HG03097 (cell line): ENCODE results near the gene CLEC4G.
"Not testable (repeated sequence)": the region's sequence is repeated elsewhere in the genome, so short reads cannot be mapped to it uniquely, and the experiment has no call there.

ENCODE experiments used
- ATAC-seq: cut with Tn5 transposase; IDR thresholded peaks from one replicate; pipeline ENCODE4 v1.9.1; 2021; ENCODE audit not compliant: unreplicated experiment, low FRiP score

Gene CLEC4G

DNA sequence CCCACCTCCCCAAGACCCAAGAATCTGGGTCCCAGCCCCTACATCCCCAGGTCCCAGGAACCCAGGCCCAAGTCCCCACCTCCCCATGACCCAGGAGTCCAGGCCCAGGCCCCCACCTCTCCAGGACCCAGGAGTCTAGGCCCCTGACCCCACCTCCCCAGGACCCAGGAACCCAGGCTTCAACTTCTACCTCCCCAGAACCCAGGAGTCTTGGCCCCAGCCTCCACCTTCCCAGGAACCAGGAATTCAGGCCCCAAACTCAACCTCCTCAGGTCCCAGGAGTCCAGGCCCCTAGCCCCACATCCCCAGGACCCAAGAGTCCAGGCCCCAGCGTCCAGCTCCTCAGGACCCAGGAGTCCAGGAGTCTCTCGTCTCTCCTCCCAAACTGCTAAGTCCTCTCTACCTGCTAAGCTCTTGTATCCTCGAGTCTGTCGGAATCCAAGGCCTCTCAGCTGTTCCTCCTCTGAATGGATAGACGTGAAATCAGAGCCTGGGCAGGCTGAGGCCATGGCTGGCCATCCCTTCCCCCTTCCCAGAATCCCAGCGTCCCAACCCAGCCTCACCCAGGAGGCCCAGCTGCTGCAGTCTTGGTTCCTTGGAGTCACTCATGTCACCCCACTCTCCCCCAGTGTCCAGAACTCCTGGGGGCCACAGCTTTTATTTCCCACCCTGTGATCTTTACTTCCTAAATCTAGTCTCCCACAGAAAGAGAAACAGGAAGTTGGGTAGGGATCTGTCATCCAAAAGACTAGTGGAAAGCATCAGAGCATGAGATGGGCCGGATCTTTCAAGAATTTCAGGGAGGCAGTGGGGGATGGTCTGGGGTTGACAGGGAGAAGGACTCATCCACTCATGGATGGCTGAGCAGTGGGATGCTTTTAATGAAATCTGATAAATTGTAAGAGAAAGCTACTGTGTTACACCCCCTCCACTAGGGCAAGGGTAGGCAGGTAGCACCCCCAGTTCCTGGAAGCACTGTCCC, 15.3 kb upstream of the CLEC4G start, which contains the start of gene CD209:
Gene CD209, minus strand, starts transcription at position 632 of the 982 bp plus-strand sequence. Its CDS starts 23 bp downstream, at position 609.
- ATAC-seq: no peak

DNA sequence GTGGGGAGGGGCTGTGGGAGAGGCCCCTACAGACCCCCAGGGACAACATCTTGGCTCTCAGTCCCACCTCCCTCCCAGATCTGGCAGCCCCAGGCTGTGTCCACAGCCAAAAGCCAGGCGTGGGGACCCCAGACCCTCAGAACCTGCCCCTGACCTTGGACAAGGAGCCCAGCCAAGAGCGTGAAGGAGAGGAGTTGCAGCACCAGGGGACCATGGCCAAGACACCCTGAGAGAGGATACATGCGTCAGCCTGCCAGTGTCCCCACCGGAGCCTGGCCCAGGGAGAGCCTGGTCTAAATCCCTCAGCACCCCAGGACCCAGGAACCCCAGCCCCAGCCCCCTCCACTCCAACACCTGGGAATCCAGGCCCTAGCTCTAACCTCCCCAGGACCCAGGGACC, 14.4 kb upstream of the CLEC4G start:
- ATAC-seq: not testable (repeated sequence)

DNA sequence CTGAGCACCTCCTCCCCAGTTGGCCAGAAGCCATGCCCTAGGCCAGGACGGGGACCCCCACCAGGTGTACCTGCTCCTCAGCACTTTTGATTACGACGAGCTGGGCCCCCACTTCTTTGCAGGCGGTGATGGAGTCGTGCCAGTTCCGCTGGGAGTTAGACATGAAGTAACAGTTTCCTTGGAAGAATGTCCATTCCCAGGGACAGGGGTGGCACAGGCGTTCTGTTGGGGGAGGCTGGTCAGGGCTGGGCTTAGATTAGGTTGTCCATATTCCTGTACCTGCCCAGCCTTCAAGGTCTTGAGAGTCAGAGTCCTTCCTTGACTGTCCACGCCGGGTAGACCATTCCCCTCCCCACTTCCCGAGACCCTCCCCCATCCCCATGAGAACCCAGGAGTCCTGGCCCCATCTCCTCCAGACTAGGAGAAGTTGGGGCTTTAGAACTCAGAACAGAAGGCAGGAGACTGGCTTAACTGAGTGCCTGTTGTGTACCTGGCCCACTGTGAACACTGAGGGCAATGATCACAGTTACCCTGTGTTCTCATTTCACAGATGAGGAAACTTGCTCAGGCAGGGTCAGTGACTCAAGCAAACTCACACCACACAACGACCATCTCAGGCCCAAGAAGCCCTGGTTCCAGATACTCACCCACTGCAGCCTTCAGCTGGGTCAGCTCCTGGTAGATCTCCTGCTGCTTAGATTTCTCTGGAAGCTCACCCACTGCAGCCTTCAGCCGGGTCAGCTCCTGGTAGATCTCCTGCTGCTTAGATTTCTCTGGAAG, 13.2 kb upstream of the CLEC4G start:
- no peak for ATAC-seq

DNA sequence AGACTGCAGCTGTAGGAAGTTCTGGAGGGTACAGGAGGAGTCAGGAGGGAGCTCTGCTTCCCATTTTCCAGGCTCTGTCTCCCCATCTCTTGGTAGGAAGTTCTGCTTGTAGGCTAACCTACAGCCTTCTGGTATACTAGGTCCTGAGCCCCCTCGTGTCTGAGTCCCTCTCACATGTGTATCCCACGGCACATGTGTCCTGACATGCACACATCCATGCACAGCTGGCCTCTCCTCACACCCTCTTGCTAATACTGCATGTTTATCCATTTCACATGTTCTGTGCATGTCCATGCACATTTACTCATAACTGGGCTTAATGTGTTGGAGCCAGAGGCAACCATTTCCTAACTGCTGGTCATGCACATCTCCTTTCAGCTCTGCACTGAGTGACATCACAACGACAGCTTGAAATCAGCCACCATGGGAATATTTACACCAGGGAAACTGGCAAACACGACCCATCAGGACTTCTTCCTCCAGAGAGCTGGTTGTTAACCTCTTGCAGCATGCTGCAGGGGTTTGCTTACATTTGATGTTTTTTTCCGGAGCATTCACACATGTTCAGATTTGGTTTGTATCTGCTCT, 12.4 kb upstream of the CLEC4G start:
- ATAC-seq: no peak

DNA sequence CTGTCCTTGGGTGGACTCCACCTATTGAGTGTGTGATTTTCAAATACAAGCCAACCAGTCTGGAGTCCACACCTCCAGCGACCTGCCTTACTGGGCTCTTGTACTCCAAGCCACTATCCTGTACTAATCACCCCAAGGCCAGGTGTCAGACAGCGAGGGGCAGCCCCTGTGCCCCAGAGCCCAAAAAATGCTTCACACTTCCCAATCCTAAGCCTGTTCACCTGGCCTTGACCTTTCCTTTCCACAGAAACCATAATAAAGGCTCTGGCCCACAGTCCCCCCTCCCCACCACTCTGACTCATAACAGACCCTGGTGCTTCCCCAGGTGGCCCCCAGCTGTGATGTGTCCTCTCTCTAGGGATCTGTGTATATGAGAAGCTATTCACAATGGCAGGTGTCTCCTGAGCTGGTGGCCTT, 11.5 kb upstream of the CLEC4G start:
- ATAC-seq: peak; percentile 55

DNA sequence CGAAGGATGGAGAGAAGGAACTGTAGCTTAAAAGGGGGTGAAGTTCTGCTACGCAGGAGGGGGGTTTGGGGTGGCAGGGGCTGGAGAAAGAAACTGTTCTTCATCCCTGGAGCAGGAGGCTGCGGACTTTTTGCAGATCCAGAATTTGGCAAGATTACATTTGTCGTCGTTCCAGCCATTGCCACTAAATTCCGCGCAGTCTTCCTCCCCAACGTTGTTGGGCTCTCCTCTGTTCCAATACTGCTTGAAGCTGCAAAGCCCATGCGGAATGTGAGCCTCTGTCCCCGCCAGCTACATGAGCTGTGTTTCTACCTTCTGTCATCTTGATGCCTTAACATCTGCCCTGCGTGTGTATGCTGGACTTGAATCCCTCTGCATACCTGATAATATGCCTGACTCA, 11.1 kb upstream of the CLEC4G start:
- no peak for ATAC-seq

DNA sequence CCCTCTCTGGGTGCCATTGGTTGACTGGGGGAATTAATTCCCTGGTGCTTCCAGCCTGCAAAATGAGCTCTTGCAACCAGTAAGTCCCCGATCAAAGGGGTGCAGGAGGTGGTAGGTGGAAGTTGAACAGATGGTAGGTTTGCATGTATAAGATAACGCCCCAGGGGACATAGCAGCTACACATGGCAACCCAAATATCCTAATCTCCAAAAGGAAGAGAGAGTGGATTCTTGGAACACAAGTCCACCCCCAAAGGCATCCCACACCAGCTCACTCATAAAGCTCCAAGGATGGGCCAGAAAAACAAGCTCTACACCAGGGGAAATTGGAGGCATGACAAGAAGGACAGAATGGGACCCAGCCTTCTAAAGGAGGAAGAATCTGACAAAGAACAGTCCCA, 10.7 kb upstream of the CLEC4G start:
- no peak for ATAC-seq

DNA sequence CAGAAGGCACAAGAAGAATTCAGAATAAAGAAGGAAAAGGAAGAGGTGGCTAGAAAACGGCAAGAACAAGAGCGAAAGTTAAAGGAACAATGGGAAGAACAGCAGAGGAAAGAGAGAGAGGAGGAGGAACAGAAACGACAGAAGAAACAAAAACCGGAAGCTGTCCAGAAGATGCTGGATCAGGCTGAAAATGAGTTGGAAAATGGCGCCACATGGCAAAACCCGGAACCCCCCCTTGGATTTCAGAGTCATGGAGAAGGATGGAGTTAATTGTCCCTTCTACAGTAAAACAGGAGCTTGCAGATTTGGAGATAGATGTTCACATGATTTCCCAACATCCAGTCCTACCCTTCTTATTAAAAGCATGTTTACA, 8.8 kb upstream of the CLEC4G start:
- ATAC-seq: no peak

DNA sequence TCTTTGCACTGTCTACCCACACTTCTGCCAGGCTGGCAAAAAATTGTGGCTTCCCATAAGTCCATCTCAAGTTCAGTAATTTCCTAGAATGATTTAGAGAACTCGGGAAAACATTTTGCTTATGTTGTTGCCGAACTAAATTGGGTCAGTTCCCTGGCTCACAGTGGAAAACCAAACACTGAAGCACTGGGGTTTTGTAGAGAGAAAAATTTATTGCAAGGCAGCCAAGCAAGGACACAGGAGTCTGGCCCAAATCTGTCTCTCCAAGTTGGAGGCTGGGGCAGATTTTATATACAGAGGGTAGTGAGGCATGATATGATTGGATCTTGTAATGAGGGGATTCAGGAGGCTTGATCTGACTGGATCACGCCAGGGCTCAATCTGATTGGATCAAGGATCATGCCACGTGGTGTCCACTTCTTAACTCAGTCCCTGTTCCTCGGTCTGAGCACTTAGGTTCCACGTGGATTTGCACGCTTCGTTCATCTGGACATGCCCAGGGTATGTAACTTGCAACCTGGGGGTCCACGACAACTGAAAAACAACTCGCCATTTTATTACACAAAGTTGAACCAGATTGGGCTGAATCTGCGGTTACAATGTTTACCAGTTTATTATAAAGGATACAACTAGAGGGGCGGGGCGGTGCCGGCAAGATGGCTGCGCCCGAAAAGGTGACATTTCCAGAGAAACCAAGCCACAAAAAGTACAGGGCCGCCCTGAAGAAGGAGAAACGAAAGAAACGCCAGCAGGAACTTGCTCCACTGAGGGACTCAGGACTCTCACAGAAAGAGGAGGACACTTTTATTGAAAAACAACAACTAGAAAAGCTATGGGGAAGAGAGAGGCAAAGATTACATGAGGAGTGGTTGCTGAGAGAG, 8.1 kb upstream of the CLEC4G start:
- ATAC-seq: no peak

DNA sequence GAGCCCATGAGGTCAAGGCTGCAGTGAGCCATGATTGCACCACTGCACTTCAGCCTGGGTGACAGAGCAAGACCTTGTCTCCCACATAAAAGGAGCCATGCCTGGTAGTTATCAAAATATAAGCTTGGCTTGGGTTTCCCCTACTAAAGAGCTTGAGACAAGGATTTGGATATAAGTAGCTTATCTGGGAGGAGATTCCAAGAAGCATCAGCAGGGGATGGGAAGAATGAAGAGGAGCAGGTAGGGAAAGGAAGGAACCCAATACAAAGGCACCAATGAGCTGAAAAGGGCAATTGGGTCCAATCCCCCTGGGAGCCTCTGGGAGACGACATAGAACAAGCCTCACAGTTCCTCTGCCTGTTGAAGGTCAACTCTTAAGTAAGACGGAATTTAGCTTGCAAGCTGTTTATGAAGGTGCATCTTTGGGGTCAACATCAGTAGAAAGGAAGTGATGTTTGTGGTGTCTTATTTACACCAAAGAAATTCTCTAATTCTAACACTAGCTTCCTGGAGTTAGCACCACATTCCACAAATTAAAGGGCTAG, 7.4 kb upstream of the CLEC4G start:
- no peak for ATAC-seq

DNA sequence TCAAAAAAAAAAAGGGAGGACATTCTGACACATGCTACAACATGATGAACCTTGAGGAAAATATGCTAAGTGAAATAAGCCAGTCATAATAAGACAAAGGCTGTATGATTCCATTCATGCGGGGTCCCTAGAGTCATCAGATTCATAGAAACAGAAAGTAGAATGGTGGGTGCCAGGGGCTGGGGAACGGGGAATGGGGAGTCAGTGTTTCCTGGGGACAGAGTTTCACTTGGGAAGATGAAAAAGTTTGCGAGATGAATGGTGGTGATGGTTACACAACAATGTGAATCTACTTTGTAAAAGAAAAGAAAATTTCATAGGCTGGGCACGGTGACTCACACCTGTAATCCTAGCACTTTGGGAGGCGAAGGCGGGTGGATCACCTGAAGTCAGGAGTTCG, 6.1 kb upstream of the CLEC4G start:
- ATAC-seq: no peak

DNA sequence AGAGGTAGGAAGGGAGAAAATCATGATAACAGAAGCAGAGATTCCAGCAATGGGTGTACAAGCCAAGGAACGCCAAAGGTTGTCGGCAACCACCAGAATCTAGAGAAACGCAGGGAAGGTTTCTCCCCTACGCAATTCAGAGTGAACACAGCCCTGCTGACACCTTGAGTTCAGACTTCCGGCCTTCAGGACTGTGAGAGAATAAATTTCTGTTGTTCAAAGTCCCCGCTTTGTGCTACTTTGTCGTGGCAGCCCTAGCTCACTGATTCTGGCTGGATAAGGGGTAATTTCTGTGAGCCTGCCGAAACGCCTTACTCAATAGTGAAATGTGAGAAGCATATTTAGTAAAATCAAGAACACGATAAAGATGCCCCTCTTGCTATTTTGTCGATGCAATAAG, 5.3 kb upstream of the CLEC4G start:
- no peak for ATAC-seq

DNA sequence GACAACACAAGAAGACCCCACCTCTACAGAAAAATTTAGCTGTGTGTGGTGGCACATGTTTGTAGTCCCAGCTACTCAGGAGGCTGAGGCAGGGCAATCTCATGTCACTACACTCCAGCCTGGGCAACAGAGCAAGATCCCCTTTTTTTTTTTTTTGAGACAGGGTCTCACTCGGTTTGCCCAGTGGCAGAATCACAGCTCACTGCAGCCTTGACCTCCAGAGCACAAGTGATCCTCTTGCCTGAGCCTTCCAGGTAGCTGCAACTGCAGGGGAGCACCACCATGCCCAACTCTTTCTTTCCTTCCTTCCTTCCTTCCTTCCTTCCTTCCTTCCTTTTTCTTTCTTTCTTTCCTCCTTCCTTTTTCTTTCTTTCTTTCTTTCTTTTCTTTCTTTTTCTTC, 4.2 kb upstream of the CLEC4G start:
- ATAC-seq: no peak

DNA sequence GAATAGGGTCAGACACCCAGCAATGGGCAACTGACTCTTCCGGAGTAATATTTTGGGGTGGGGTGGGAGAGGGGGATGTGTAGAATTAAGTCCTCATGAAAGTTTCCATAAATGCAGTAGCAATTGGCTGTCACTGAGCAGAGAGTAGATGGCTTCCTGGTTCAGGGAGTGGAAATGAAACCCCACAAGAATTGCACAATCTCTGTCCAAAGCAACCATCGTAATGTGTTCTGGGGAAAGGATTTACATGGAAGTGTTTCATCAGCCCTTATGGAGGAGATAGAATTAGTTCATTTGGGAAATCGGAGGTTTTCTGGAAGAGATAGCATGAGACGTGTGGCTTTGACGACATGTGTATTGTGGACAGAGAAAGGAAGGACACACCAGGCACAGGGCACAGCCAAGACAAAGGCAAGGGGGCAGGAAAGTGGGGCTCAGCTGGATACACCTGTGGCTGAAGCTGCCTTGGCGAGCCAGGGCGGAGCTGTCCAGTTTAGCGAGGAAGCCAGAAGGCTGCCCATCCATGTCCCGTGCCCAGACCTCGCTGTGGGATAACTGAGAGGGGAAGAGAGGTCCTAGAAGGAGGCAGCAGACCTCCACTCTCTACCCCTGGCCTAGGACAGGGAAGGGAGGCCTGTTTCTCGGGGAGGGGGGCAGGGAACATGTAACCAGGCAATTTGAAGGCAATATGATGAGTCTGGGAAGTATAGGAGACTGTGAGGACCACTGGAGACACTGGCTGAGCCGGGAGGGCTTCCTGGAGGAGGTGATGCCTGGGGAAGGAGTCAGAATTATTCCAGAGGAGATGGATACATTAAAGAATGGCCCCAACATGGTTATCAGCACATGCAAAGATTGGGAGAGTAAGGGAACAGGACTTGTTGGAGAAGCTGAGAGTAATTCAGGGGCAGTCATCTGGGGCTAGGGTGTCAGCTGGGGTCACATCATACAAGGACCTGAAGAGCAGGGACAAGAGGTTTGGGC, 2.6 kb upstream of the CLEC4G start:
- ATAC-seq: no peak

DNA sequence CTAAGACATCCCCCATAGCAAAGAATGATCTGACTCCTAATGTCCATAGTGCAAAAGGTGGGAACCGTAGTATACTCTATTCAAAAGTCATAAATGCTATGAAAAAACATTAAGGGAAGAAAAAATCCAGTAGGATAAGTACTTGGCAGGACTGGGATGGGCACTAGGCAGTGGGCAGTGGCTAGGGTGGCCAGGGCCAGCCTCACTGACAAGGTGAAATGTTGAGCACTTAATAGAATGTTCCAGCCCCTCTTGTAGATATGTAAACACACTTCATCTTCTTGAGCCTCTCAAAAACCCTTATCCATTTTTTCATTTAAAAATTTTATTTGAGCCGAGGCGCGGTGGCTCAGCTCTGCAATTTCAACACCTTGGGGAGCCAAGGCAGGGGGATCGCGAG, 1.5 kb upstream of the CLEC4G start:
- ATAC-seq: no peak

DNA sequence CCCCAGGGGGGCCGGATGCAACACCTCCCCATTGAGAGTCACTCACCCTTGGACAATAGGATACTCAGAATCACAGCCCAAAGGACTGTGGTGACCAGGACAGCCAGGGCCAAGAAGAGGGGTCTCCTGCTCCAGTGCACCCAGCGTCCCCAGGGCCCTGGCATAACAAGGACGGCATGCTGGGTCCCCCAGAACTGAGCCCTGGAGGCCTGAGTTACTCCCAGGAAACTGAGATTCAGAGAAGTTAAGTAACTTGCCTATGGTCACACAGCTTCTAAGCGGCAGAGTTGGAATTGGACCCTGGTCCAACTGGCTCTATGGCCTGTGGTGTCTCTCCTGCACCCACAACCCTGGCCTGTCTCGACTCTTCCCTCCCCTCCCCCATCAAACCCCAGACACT, 295 bp downstream of the CLEC4G start:
- ATAC-seq: no peak

DNA sequence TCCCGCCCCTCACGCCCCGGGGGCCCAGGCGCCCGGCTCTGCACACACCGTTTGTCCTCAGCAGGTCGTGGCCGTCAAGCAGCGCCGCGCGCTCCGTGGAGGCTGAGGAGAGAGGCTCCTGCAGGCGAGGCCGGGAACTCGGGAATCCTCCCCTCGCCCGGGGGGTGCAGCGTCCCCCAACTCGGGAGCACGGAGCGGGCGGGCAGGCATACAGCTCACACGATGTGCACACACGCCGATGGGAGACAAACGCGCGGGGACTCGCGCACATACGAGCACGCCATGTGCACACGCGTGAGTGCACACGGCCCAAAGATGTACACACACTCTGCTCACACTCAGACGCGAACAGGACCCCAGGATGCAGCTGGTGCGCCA, 703 bp downstream of the CLEC4G start:
- no peak for ATAC-seq

DNA sequence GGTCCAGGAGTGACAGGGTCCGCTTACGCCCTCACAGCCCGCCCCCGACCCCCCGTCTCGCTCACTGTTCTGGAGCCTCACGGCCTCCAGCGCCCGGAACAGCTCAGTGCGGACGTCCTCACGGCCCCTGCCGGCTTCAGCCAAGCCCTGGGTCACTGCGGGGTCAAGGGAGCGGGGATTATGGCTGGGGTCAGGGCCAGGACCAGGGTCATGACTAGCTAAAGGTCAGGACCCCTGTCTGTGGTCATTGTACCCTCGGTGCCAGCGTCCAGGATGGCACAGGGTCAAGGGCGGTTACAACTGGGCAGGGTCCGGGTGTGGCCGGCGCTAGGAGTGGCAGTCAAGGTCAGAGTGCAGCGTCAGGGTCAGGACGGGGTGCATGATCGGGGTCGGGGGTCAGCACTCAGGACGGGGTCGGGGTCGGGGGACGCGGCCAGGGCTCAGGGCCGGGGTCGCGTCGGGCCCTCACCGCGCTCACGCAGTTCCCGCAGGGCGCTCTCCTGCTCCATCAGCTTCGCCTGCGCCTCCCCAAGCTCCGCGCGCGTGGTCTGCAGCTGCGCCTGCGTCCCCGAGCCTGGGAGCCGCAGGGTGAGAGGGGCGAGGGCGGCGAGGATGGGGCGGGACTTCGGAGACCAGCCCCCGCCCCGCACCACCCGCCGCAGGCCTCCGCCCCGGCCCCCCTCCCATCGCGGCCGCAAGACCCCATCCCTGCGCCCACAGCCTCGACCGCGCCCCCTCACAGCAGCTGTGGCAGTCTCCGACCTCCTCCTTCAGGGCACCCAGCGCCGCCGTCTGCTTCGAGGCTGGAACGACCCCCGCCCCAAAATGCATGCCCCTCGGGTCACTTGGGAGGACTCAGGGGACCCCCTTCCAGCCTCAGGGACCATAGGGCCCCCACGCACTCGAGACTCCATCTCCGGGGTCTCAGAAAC, 1.4 kb downstream of the CLEC4G start:
- ATAC-seq: no peak
